Peyer's patch (tissue), 4 donors: ENCODE measurements around the gene BPIFA3. TPM values are rescaled to one million over a fixed set of nuclear protein-coding genes. Genes with fewer than 3 reads are reported as not detected.

Experiments used
- DNase-seq, 3 donors: peaks; one replicate each; pipeline ENCODE4 v3.0.0-alpha.2; 2017 to 2019
- H3K27ac ChIP-seq, 4 donors: fragments of 200-600 bp; sonication (generic); one replicate each; pipeline ENCODE4 v1.5.1; 2016 to 2019
- H3K27me3 ChIP-seq, 2 donors: fragments of 200-600 bp; sonication (generic); one replicate each; pipeline ENCODE4 v1.5.1; 2019
- H3K36me3 ChIP-seq, 3 donors: fragments of 200-600 bp; sonication (generic); one replicate each; pipeline ENCODE4 v1.5.1; 2016 to 2019
- H3K4me1 ChIP-seq, 4 donors: fragments of 200-600 bp; sonication (generic); one replicate each; pipeline ENCODE4 v1.5.1; 2016 to 2019
- H3K4me3 ChIP-seq, 4 donors: fragments of 200-600 bp; sonication (generic); 1 replicate in 3 of 4; 2 replicates in 1 of 4; pipeline ENCODE4 v1.5.1; 2016 to 2019; ENCODE audit warnings: mild to moderate bottlenecking in 1 of 4
- H3K9me3 ChIP-seq, 4 donors: fragments of 200-600 bp; sonication (generic); one replicate each; pipeline ENCODE4 v1.5.1; 2016 to 2019; ENCODE audit warnings: mild to moderate bottlenecking in 1 of 4
- POLR2A ChIP-seq, 2 donors: fragments of 450-650 bp; IDR thresholded peaks; one replicate each; pipeline ENCODE4 v1.5.1; 2017; ENCODE audit warnings: antibody characterized with exemption in 2 of 2, mild to moderate bottlenecking in 2 of 2, moderate library complexity in 2 of 2
- total RNA-seq, 4 donors: library from RNA; depleted of rRNA; stranded (reverse); fragments of >200 nt; gene quantifications; one replicate each; pipeline ENCODE4 v1.1.0, GENCODE V29; 2016
- TF ChIP-seq, protein P1 (sequence below), 6 experiments: fragments of 450-650 bp in 4 of 6; fragments of 200-600 bp in 2 of 6; sonication (generic) in 1 of 6; IDR thresholded peaks; one replicate each; pipeline ENCODE4 v1.5.1; 2017 to 2019; ENCODE audit warnings: antibody characterized with exemption in 6 of 6, mild to moderate bottlenecking in 3 of 6, moderate library complexity in 1 of 6

Gene BPIFA3
- total RNA-seq, 4 donors from 2014 or later, result not detected

- no peaks in the 10 kb centered on the region for H3K36me3 ChIP-seq
- no peak for DNase-seq
- TF ChIP-seq, protein P1, sequence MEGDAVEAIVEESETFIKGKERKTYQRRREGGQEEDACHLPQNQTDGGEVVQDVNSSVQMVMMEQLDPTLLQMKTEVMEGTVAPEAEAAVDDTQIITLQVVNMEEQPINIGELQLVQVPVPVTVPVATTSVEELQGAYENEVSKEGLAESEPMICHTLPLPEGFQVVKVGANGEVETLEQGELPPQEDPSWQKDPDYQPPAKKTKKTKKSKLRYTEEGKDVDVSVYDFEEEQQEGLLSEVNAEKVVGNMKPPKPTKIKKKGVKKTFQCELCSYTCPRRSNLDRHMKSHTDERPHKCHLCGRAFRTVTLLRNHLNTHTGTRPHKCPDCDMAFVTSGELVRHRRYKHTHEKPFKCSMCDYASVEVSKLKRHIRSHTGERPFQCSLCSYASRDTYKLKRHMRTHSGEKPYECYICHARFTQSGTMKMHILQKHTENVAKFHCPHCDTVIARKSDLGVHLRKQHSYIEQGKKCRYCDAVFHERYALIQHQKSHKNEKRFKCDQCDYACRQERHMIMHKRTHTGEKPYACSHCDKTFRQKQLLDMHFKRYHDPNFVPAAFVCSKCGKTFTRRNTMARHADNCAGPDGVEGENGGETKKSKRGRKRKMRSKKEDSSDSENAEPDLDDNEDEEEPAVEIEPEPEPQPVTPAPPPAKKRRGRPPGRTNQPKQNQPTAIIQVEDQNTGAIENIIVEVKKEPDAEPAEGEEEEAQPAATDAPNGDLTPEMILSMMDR (IDR thresholded peaks at IDR 0.05), result no peak
- no peak for TF ChIP-seq POLR2A (IDR thresholded peaks at IDR 0.05)
- H3K4me1 ChIP-seq, result no peaks in the 10 kb centered on the region
- H3K27me3 ChIP-seq, result no peaks in the 10 kb centered on the region
- H3K9me3 ChIP-seq, result no peaks in the 10 kb centered on the region
- no peak overlapping the region for H3K27ac ChIP-seq
- H3K4me3 ChIP-seq, result no peak overlapping the region
Observed at GRCh38 chr20:33251496-33251895, 34.3 kb downstream of the BPIFA3 start.

DNA sequence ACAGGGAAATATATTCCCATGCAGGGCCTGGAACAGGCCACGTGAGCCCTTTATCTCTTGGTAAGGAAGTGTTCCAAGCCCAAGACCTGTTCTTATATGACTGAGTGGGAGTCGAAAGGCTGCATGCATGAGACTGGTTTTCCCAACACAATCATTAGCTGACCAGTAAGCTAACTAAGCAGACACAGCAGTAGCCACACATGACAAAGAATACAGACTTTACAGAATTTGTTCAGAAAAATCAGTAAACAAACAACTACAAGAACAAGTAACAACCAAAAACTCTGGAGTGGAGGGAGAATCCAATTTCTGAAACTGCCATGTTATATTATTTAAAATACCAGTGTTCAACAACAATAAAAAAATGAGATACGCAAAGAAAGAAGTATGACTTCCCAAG lies 35.3 kb downstream of the BPIFA3 start:
- Histone ChIP-seq H3K9me3 (no peaks in the 10 kb centered on the region), H3K4me1 (no peaks in the 10 kb centered on the region)
- DNase-seq, result no peak

DNA sequence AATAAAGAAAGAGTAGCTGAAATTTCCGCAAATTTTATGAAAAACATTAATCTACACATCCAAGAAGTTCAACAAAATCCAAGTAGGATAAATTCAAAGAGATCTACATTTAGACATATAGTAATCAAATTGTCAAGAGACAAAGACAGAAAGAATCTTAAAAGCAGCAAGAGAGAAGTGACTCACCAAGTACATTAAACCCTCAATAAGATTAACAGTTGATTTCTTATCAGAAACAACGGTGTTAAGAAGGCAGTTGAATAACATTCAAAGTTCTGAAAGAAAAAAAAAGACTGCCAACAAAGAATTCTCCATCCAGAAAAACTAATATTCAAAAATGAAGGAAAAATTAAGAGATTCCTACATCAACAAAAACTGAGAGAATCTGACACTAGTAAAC lies 37.9 kb downstream of the BPIFA3 start:
- TF ChIP-seq POLR2A (IDR thresholded peaks at IDR 0.05), result no peak
- TF ChIP-seq, protein P1 (IDR thresholded peaks at IDR 0.05), result no peak
- Histone ChIP-seq H3K4me3 (no peak overlapping the region), H3K36me3 (no peaks in the 10 kb centered on the region), H3K9me3 (no peaks in the 10 kb centered on the region), H3K4me1 (no peaks in the 10 kb centered on the region), H3K27ac (no peak overlapping the region), H3K27me3 (no peaks in the 10 kb centered on the region)
- no peak for DNase-seq

More for the DNA sequence above, 35.3 kb downstream of the BPIFA3 start:
- Histone ChIP-seq H3K27ac (no peak overlapping the region), H3K27me3 (no peaks in the 10 kb centered on the region), H3K36me3 (no peaks in the 10 kb centered on the region), H3K4me3 (no peak overlapping the region)
- TF ChIP-seq, protein P1 (IDR thresholded peaks at IDR 0.05), result no peak
- TF ChIP-seq POLR2A (IDR thresholded peaks at IDR 0.05), result no peak

GRCh38 chr20:33257237-33257636 lies 40.1 kb downstream of the BPIFA3 start:
- no peak overlapping the region for H3K27ac ChIP-seq
- H3K27me3 ChIP-seq, result no peaks in the 10 kb centered on the region
- no peaks in the 10 kb centered on the region for H3K9me3 ChIP-seq
- H3K4me1 ChIP-seq, result no peaks in the 10 kb centered on the region
- TF ChIP-seq POLR2A (IDR thresholded peaks at IDR 0.05), result no peak
- TF ChIP-seq, protein P1 (IDR thresholded peaks at IDR 0.05), result no peak
- no peak for DNase-seq
- H3K4me3 ChIP-seq, result no peak overlapping the region
- no peaks in the 10 kb centered on the region for H3K36me3 ChIP-seq

DNA sequence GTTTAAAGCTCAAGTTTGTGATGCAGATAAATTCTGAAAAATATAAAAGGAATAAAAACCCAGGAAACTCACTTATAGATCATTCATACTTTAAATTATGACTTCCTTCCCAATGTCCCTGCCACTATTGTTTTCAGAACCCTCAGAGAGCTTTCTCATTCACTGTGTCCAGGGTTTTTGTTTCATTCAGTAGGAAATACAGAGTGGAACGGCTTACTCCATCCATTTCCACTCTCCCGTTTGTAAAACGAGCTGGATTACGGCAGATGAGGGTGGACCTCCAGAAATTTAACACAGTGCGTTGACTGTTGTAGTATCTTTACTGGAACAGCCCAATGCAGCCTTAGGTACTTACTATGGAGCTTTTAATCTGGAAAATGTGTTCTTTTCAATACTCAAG lies 42.2 kb downstream of the BPIFA3 start:
- no peaks in the 10 kb centered on the region for H3K36me3 ChIP-seq
- H3K4me3 ChIP-seq, result no peak overlapping the region
- TF ChIP-seq, protein P1 (IDR thresholded peaks at IDR 0.05), result no peak
- no peak for TF ChIP-seq POLR2A (IDR thresholded peaks at IDR 0.05)

GRCh38 chr20:33261465-33261864 lies 44.3 kb downstream of the BPIFA3 start:
- no peaks in the 10 kb centered on the region for H3K36me3 ChIP-seq

More for the DNA sequence above, 42.2 kb downstream of the BPIFA3 start:
- no peak overlapping the region for H3K27ac ChIP-seq
- DNase-seq, result no peak
- no peaks in the 10 kb centered on the region for H3K4me1 ChIP-seq
- no peaks in the 10 kb centered on the region for H3K27me3 ChIP-seq
- H3K9me3 ChIP-seq, result no peaks in the 10 kb centered on the region

More at GRCh38 chr20:33261465-33261864, 44.3 kb downstream of the BPIFA3 start:
- Histone ChIP-seq H3K4me1 (no peaks in the 10 kb centered on the region), H3K9me3 (no peaks in the 10 kb centered on the region), H3K4me3 (no peak overlapping the region), H3K27me3 (no peaks in the 10 kb centered on the region), H3K27ac (no peak overlapping the region)
- no peak for DNase-seq
- TF ChIP-seq POLR2A (IDR thresholded peaks at IDR 0.05), result no peak
- TF ChIP-seq, protein P1 (IDR thresholded peaks at IDR 0.05), result no peak
